Gastrocnemius medialis (tissue), 4 donors: ENCODE results near the gene LEFTY1. TPM values are rescaled to one million over a fixed set of nuclear protein-coding genes. Genes with fewer than 3 reads are reported as not detected.

Experiments used
- ATAC-seq, 2 donors: fragments of 150-250 bp; one replicate each; pipeline ENCODE4 v1.9.1; 2016
- DNase-seq, 2 donors: peaks; one replicate each; pipeline ENCODE4 v3.0.0-alpha.2; 2019
- H3K27ac ChIP-seq, 4 donors: fragments of 200-600 bp; sonication (generic); 1 replicate in 1 of 4; 2 replicates in 3 of 4; pipeline ENCODE4 v1.5.1; 2016 to 2018; ENCODE audit warnings: mild to moderate bottlenecking in 2 of 4, moderate library complexity in 1 of 4
- H3K27me3 ChIP-seq, 3 donors: fragments of 200-600 bp; sonication (generic) in 2 of 3; 1 replicate in 1 of 3; 2 replicates in 2 of 3; pipeline versions ENCODE4 v1.5.1 to v1.6.0; 2016 to 2019; ENCODE audit warnings: mild to moderate bottlenecking in 1 of 3, moderate library complexity in 1 of 3
- H3K36me3 ChIP-seq, 2 donors: fragments of 200-600 bp; sonication (generic) in 1 of 2; one replicate each; pipeline ENCODE4 v1.5.1; 2017 to 2018
- H3K4me1 ChIP-seq, 2 donors: fragments of 200-600 bp; sonication (generic) in 1 of 2; one replicate each; pipeline ENCODE4 v1.5.1; 2016 to 2017; ENCODE audit warnings: mild to moderate bottlenecking in 2 of 2
- H3K4me3 ChIP-seq, 4 donors: fragments of 200-600 bp; sonication (generic) in 3 of 4; 1 replicate in 1 of 4; 2 replicates in 3 of 4; pipeline ENCODE4 v1.5.1; 2016 to 2019; ENCODE audit warnings: mild to moderate bottlenecking in 2 of 4
- H3K9me3 ChIP-seq, 3 donors: fragments of 200-600 bp; sonication (generic) in 2 of 3; 1 replicate in 1 of 3; 2 replicates in 2 of 3; pipeline ENCODE4 v1.5.1; 2016 to 2019
- CTCF ChIP-seq, 5 experiments: fragments of 450-650 bp in 3 of 5; fragments of 200-600 bp in 2 of 5; sonication (generic) in 2 of 5; IDR thresholded peaks in 4 of 5; conservative IDR thresholded peaks in 1 of 5; 1 replicate in 4 of 5; 2 replicates in 1 of 5; pipeline ENCODE4 v1.5.1; 2016 to 2019; ENCODE audit warnings: antibody characterized with exemption in 5 of 5, mild to moderate bottlenecking in 3 of 5, moderate library complexity in 3 of 5
- POLR2A ChIP-seq, 2 donors: fragments of 450-650 bp; IDR thresholded peaks; one replicate each; pipeline ENCODE4 v1.6.1; 2017; ENCODE audit warnings: antibody characterized with exemption in 2 of 2, mild to moderate bottlenecking in 2 of 2, moderate library complexity in 2 of 2
- in situ Hi-C, 4 donors: fragments of 200-750 bp; cut with MboI; loops; one replicate each; pipeline versions ENCODE4 v1.15.0 to v1.8.0; 2017; ENCODE audit warnings: low sequenced_read_pairs in 4 of 4
- intact Hi-C: fragments of 100-400 bp; cut with DNase I; formaldehyde crosslinking; loops from one replicate; pipeline ENCODE4 v1.15.1; 2023; ENCODE audit warnings: low total_unique reads
- total RNA-seq, 4 donors: library from RNA; depleted of rRNA; stranded (reverse); fragments of >200 nt; gene quantifications; one replicate each; pipeline versions ENCODE4 v1.1.0 to v1.2.3, GENCODE V29; 2016

The LEFTY1 gene
- total RNA-seq, 4 donors from 2014 or later: 0.97 TPM; not detected in 3

- peaks cover 0 to 3% of the 10 kb centered on the region in 2 donors for H3K4me1 ChIP-seq
- no peak for ATAC-seq
- H3K4me3 ChIP-seq: no peak overlapping the region
- DNase-seq: no peak
- TF ChIP-seq CTCF (IDR thresholded peaks at IDR 0.05 in 4 of 5, conservative IDR thresholded peaks at IDR 0.05 in 1 of 5): no peak
- TF ChIP-seq POLR2A (IDR thresholded peaks at IDR 0.05): no peak
- no peak overlapping the region for H3K27ac ChIP-seq
- in situ Hi-C loops (no loop called here), intact Hi-C loops (no loop called here)
- H3K36me3 ChIP-seq: peaks cover 0 to 38% of the 10 kb centered on the region in 2 donors
- H3K9me3 ChIP-seq: no peaks in the 10 kb centered on the region
- H3K27me3 ChIP-seq: no peaks in the 10 kb centered on the region
These were observed 37.1 kb downstream of the LEFTY1 start for GRCh38 chr1:225851805-225852204.

- H3K27ac ChIP-seq: no peak overlapping the region
- in situ Hi-C loops: no loop called here
- DNase-seq (no peak), ATAC-seq (no peak)
- intact Hi-C loops: no loop called here
- peaks cover 3% of the 10 kb centered on the region in 2 donors for H3K4me1 ChIP-seq
- no peak overlapping the region for H3K4me3 ChIP-seq
- TF ChIP-seq POLR2A (IDR thresholded peaks at IDR 0.05) (no peak), CTCF (IDR thresholded peaks at IDR 0.05 in 4 of 5, conservative IDR thresholded peaks at IDR 0.05 in 1 of 5) (no peak)
- no peaks in the 10 kb centered on the region for H3K9me3 ChIP-seq
- H3K36me3 ChIP-seq: peaks cover 0 to 47% of the 10 kb centered on the region in 2 donors
- H3K27me3 ChIP-seq: no peaks in the 10 kb centered on the region
These were observed 38.6 kb downstream of the LEFTY1 start for GRCh38 chr1:225850370-225850769.

- no peak for TF ChIP-seq CTCF (IDR thresholded peaks at IDR 0.05 in 4 of 5, conservative IDR thresholded peaks at IDR 0.05 in 1 of 5)
- TF ChIP-seq POLR2A (IDR thresholded peaks at IDR 0.05): no peak
- Histone ChIP-seq H3K4me3 (no peak overlapping the region), H3K27ac (no peak overlapping the region), H3K4me1 (peaks cover 3 to 5% of the 10 kb centered on the region in 2 donors), H3K27me3 (no peaks in the 10 kb centered on the region), H3K36me3 (peaks cover 0 to 48% of the 10 kb centered on the region in 2 donors), H3K9me3 (no peaks in the 10 kb centered on the region)
- in situ Hi-C loops: loop anchor here in 2 of 4 donors (10.0 kb wide), 2 partner anchors 75 to 375 kb away; partner anchors contain the start of gene SRP9 (in 1 of the 2)
- no peak for DNase-seq
- intact Hi-C loops: loop anchor here (5.0 kb wide), 1 partner anchor 43 kb away; no protein-coding TSS in a partner anchor
- no peak for ATAC-seq
These were observed 39.0 kb downstream of the LEFTY1 start for GRCh38 chr1:225849925-225850324.

- intact Hi-C loops: loop anchor here (5.0 kb wide), 1 partner anchor 41 kb away; no protein-coding TSS in a partner anchor
- DNase-seq (no peak), ATAC-seq (no peak)
- Histone ChIP-seq H3K27ac (no peak overlapping the region), H3K27me3 (no peaks in the 10 kb centered on the region), H3K4me3 (no peak overlapping the region), H3K36me3 (peaks cover 0 to 52% of the 10 kb centered on the region in 2 donors), H3K4me1 (peaks cover 3 to 5% of the 10 kb centered on the region in 2 donors), H3K9me3 (no peaks in the 10 kb centered on the region)
- in situ Hi-C loops: loop anchor here in 2 of 4 donors (10.0 kb wide), 2 partner anchors 73 to 373 kb away; partner anchors contain the start of gene SRP9 (in 1 of the 2)
- no peak for TF ChIP-seq CTCF (IDR thresholded peaks at IDR 0.05 in 4 of 5, conservative IDR thresholded peaks at IDR 0.05 in 1 of 5)
- no peak for TF ChIP-seq POLR2A (IDR thresholded peaks at IDR 0.05)
These were observed 40.7 kb downstream of the LEFTY1 start for GRCh38 chr1:225848030-225848955.
